Natural killer cell (primary cell): ENCODE measurements around the gene FOXN4. TPM values are rescaled to one million over a fixed set of nuclear protein-coding genes. Genes with fewer than 3 reads are reported as not detected.

ENCODE experiments used
- ATAC-seq, 3 donors: fragments of 150-1000 bp in 2 of 3; fragments of 200-7000 bp in 1 of 3; cut with Tn5 transposase; 1 replicate in 1 of 3; 2 replicates in 2 of 3; pipeline ENCODE4 v1.10.0; 2021; ENCODE audit warnings: mild to moderate bottlenecking in 2 of 3, moderate library complexity in 2 of 3
- DNase-seq, 2 donors: peaks; one replicate each; pipeline versions ENCODE4 v3.0.0 to v3.0.0-alpha.2; 2013 to 2021; ENCODE audit warnings: mixed read lengths in 1 of 2
- H3K27ac ChIP-seq: one replicate; pipeline ENCODE4 v1.5.1; 2013; ENCODE audit warnings: mild to moderate bottlenecking, low read length
- H3K27me3 ChIP-seq: one replicate; pipeline ENCODE4 v1.6.1; 2013; ENCODE audit warnings: low read length; ENCODE audit not compliant: control insufficient read depth, insufficient read depth
- H3K36me3 ChIP-seq: one replicate; pipeline ENCODE4 v1.6.1; 2013; ENCODE audit warnings: low read length; ENCODE audit not compliant: control insufficient read depth, insufficient read depth
- H3K4me1 ChIP-seq: one replicate; pipeline ENCODE4 v1.6.1; 2013; ENCODE audit warnings: low read length; ENCODE audit not compliant: control insufficient read depth, insufficient read depth
- H3K4me3 ChIP-seq: one replicate; pipeline ENCODE4 v1.5.1; 2013; ENCODE audit warnings: low read length
- H3K9me3 ChIP-seq: one replicate; pipeline ENCODE4 v1.6.1; 2013; ENCODE audit warnings: low read length; ENCODE audit not compliant: control insufficient read depth, insufficient read depth
- H3K27ac Mint-ChIP-seq, 2 donors: one replicate each; pipeline ENCODE4 v1.8.0; 2022; ENCODE audit warnings: mild to moderate bottlenecking in 2 of 2, mixed read lengths in 2 of 2, moderate library complexity in 1 of 2
- H3K27me3 Mint-ChIP-seq, 2 donors: one replicate each; pipeline ENCODE4 v1.8.0; 2022; ENCODE audit warnings: low read depth in 2 of 2, mixed read lengths in 2 of 2
- H3K36me3 Mint-ChIP-seq: one replicate; pipeline ENCODE4 v1.8.0; 2022; ENCODE audit warnings: mixed read lengths
- H3K4me1 Mint-ChIP-seq, 2 donors: one replicate each; pipeline ENCODE4 v1.8.0; 2022; ENCODE audit warnings: mixed read lengths in 2 of 2
- H3K4me3 Mint-ChIP-seq: one replicate; pipeline ENCODE4 v1.8.0; 2022; ENCODE audit warnings: mild to moderate bottlenecking, moderate library complexity, mixed read lengths
- H3K9me3 Mint-ChIP-seq, 2 donors: one replicate each; pipeline ENCODE4 v1.8.0; 2022; ENCODE audit warnings: mixed read lengths in 2 of 2
- WGBS: methylation state at CpG from one replicate; pipeline ENCODE4 v1.1.7; 2013; ENCODE audit warnings: missing lambda C conversion rate; ENCODE audit not compliant: insufficient coverage; 5-methylcytosine and 5-hydroxymethylcytosine counted together
- intact Hi-C: fragments of 100-400 bp; cut with micrococcal nuclease; formaldehyde crosslinking; loops from one replicate; pipeline ENCODE4 v1.14.2; 2022
- total RNA-seq, 4 donors: library from RNA; stranded (reverse); fragments of 120-200 nt in 1 of 4; gene quantifications; one replicate each; pipeline versions ENCODE4 v1.2.3 to v1.2.4, GENCODE V29; 2013 to 2022
- TF ChIP-seq, protein P1 (sequence below): fragments of 200-600 bp; IDR thresholded peaks from one replicate; pipeline ENCODE4 v1.8.0; 2022; ENCODE audit warnings: antibody characterized with exemption

Gene FOXN4
- total RNA-seq, 3 donors from 2014 or later (not counting 1 experiment from before 2014, with no cell fraction given): not detected

DNA sequence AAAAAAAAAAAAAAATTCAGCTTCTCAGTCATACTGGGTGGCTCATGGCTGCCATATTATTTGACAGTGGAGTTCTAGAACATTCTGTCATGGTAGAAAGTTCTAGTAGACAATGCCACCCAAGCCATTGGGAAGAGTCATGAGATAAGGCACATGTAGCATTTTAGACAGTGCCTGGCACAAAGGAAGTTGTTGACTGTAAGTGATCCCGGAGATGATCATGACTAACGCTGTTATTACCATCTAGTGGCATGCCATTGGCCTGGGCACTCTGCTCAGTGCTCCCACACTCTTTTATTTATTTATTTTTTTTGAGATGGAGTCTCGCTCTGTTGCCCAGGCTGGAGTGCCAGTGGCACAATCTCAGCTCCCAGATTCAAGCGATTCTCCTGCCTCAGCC lies 80.4 kb downstream of the FOXN4 start:
- H3K9me3 Mint-ChIP-seq: no peaks in the 10 kb centered on the region
- Histone ChIP-seq H3K27ac (no peak overlapping the region), H3K4me1 (no peaks in the 10 kb centered on the region), H3K36me3 (no peaks in the 10 kb centered on the region), H3K27me3 (no peaks in the 10 kb centered on the region), H3K4me3 (no peak overlapping the region), H3K9me3 (no peaks in the 10 kb centered on the region)
- TF ChIP-seq, protein P1, sequence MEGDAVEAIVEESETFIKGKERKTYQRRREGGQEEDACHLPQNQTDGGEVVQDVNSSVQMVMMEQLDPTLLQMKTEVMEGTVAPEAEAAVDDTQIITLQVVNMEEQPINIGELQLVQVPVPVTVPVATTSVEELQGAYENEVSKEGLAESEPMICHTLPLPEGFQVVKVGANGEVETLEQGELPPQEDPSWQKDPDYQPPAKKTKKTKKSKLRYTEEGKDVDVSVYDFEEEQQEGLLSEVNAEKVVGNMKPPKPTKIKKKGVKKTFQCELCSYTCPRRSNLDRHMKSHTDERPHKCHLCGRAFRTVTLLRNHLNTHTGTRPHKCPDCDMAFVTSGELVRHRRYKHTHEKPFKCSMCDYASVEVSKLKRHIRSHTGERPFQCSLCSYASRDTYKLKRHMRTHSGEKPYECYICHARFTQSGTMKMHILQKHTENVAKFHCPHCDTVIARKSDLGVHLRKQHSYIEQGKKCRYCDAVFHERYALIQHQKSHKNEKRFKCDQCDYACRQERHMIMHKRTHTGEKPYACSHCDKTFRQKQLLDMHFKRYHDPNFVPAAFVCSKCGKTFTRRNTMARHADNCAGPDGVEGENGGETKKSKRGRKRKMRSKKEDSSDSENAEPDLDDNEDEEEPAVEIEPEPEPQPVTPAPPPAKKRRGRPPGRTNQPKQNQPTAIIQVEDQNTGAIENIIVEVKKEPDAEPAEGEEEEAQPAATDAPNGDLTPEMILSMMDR: no peak
- 97% methylated on average over 4 of the region's 4 CpGs for WGBS
- ATAC-seq: no peak
- intact Hi-C loops: no loop called here
- no peak for DNase-seq
- H3K27ac Mint-ChIP-seq: no peak overlapping the region
- no peak overlapping the region for H3K4me3 Mint-ChIP-seq
- H3K4me1 Mint-ChIP-seq: no peaks in the 10 kb centered on the region
- H3K36me3 Mint-ChIP-seq: no peaks in the 10 kb centered on the region
- H3K27me3 Mint-ChIP-seq: no peaks in the 10 kb centered on the region

Other genes with a start within 250 kb of the FOXN4 start
- 10 to 100 TPM; 10.9 to 12.6 (median 11.9) TPM for gene ALKBH2, start 215.8 kb downstream of the FOXN4 start, total RNA-seq
- 10 to 100 TPM in 1 of 3 donors, 1 to 10 TPM in 2; 8.7 to 10.7 (median 9.6) TPM for gene UNG, start 211.7 kb downstream of the FOXN4 start, total RNA-seq
- gene ACACB, start 192.7 kb downstream of the FOXN4 start, total RNA-seq: 10 to 100 TPM in 1 of 3 donors, 1 to 10 TPM in 2; 4.1 to 14.3 (median 8.4) TPM
- not detected for gene MYO1H, start 38.6 kb upstream of the FOXN4 start, total RNA-seq
- 100 to 1,000 TPM in 1 of 3 donors, 10 to 100 TPM in 2; 76.0 to 141 (median 79.0) TPM for gene KCTD10, start 168.0 kb upstream of the FOXN4 start, total RNA-seq
- 10 to 100 TPM; 32.2 to 46.7 (median 39.5) TPM for gene UBE3B, start 168.3 kb upstream of the FOXN4 start, total RNA-seq